Thymus (tissue), 11 donors: ENCODE data around the gene KLF11. TPM values are rescaled to one million over a fixed set of nuclear protein-coding genes. Genes with fewer than 3 reads are reported as not detected.

Experiments
- DNase-seq, 9 donors: peaks; one replicate each; pipeline ENCODE4 v3.0.0-alpha.2; 2013; ENCODE audit warnings: low spot score in 9 of 9, low read depth in 6 of 9, missing footprints in 1 of 9
- H3K27ac ChIP-seq, 2 donors: one replicate each; pipeline ENCODE4 v1.5.1; 2013; ENCODE audit warnings: control low read depth in 1 of 2, low read depth in 1 of 2, low read length in 1 of 2, mild to moderate bottlenecking in 1 of 2, moderate library complexity in 1 of 2
- H3K27me3 ChIP-seq, 2 donors: one replicate each; pipeline ENCODE4 v1.5.1; 2013; ENCODE audit warnings: low read length in 1 of 2; ENCODE audit not compliant: control insufficient read depth in 2 of 2, insufficient read depth in 1 of 2
- H3K36me3 ChIP-seq, 2 donors: one replicate each; pipeline ENCODE4 v1.5.1; 2013; ENCODE audit warnings: low read length in 1 of 2, mild to moderate bottlenecking in 1 of 2, moderate library complexity in 1 of 2; ENCODE audit not compliant: control insufficient read depth in 2 of 2, insufficient read depth in 2 of 2
- H3K4me1 ChIP-seq, 2 donors: one replicate each; pipeline ENCODE4 v1.5.1; 2013; ENCODE audit warnings: low read length in 2 of 2; ENCODE audit not compliant: control insufficient read depth in 2 of 2, insufficient read depth in 2 of 2
- H3K4me3 ChIP-seq, 2 donors: one replicate each; pipeline ENCODE4 v1.5.1; 2013; ENCODE audit warnings: low read length in 2 of 2, control low read depth in 1 of 2, mild to moderate bottlenecking in 1 of 2
- H3K9me3 ChIP-seq, 2 donors: one replicate each; pipeline ENCODE4 v1.5.1; 2013; ENCODE audit warnings: low read length in 1 of 2, mild to moderate bottlenecking in 1 of 2; ENCODE audit not compliant: control insufficient read depth in 2 of 2, insufficient read depth in 1 of 2
- WGBS: extraction: QIAGEN DNeasy Blood & Tissue Kit; methylation state at CpG from one replicate; pipeline ENCODE4 v1.1.7; 2013; 5-methylcytosine and 5-hydroxymethylcytosine counted together
- polyA plus RNA-seq: library from polyadenylated mRNA; stranded (reverse); fragments of 200-250 nt; gene quantifications from one replicate; pipeline ENCODE4 v1.2.3, GENCODE V29; 2013
- total RNA-seq: library from RNA; stranded (reverse); fragments of 120-200 nt; gene quantifications from one replicate; pipeline ENCODE4 v1.2.4, GENCODE V29; 2013
- donor health status: healthy.

Gene KLF11
- total and polyA plus RNA-seq, 2 donors, result 2.4 to 5.4 TPM

GRCh38 chr2:10046931-10047330, 3.6 kb downstream of the KLF11 start:
- Histone ChIP-seq H3K27ac (no peak overlapping the region), H3K36me3 (no peaks in the 10 kb centered on the region), H3K4me3 (no peak overlapping the region), H3K27me3 (peaks cover 21 to 32% of the 10 kb centered on the region in 2 donors), H3K4me1 (peaks cover 0 to 17% of the 10 kb centered on the region in 2 donors), H3K9me3 (peaks cover 7 to 10% of the 10 kb centered on the region in 2 donors)
- 89% methylated on average over 7 of the region's 7 CpGs for WGBS
- DNase-seq, result no peak

- 92% methylated on average over 15 of the region's 15 CpGs for WGBS
- peaks cover under 1 to 3% of the 10 kb centered on the region in 2 donors for H3K9me3 ChIP-seq
- H3K36me3 ChIP-seq, result peaks cover 0 to under 1% of the 10 kb centered on the region in 2 donors
- peaks cover 12 to 23% of the 10 kb centered on the region in 2 donors for H3K27me3 ChIP-seq
- H3K4me1 ChIP-seq, result peaks cover 0 to 8% of the 10 kb centered on the region in 2 donors
- H3K4me3 ChIP-seq, result no peak overlapping the region
- no peak overlapping the region for H3K27ac ChIP-seq
- no peak for DNase-seq
Measured at GRCh38 chr2:10047616-10048500, 4.5 kb downstream of the KLF11 start.

GRCh38 chr2:10048501-10049171, 5.3 kb downstream of the KLF11 start:
- Histone ChIP-seq H3K36me3 (peaks cover 0 to 4% of the 10 kb centered on the region in 2 donors), H3K27ac (no peak overlapping the region), H3K9me3 (peaks cover 0 to 3% of the 10 kb centered on the region in 2 donors), H3K4me1 (peaks cover 0 to 7% of the 10 kb centered on the region in 2 donors), H3K4me3 (no peak overlapping the region), H3K27me3 (peaks cover 8 to 18% of the 10 kb centered on the region in 2 donors)
- WGBS, result 82% methylated on average over 10 of the region's 10 CpGs
- peak in 4 of 9 donors; percentile 31 to 62 (median 44) for DNase-seq

- Histone ChIP-seq H3K27me3 (peaks cover 0 to 10% of the 10 kb centered on the region in 2 donors), H3K4me1 (peaks cover 0 to 5% of the 10 kb centered on the region in 2 donors), H3K4me3 (no peak overlapping the region), H3K36me3 (peaks cover 0 to 4% of the 10 kb centered on the region in 2 donors), H3K9me3 (no peaks in the 10 kb centered on the region), H3K27ac (no peak overlapping the region)
- WGBS, result 98% methylated on average over 16 of the region's 16 CpGs
- no peak for DNase-seq
Measured at GRCh38 chr2:10052216-10052615, 8.9 kb downstream of the KLF11 start.

- peaks cover 0 to 4% of the 10 kb centered on the region in 2 donors for H3K36me3 ChIP-seq
- no peak for DNase-seq
- H3K4me3 ChIP-seq, result no peak overlapping the region
- H3K4me1 ChIP-seq, result peaks cover 0 to 10% of the 10 kb centered on the region in 2 donors
- peaks cover 0 to 21% of the 10 kb centered on the region in 2 donors for H3K27me3 ChIP-seq
- H3K9me3 ChIP-seq, result no peaks in the 10 kb centered on the region
- 95% methylated on average over 4 of the region's 4 CpGs for WGBS
- H3K27ac ChIP-seq, result no peak overlapping the region
Measured at GRCh38 chr2:10053351-10053750, 10.0 kb downstream of the KLF11 start.

GRCh38 chr2:10054424-10054823, 11.1 kb downstream of the KLF11 start:
- H3K4me3 ChIP-seq, result no peak overlapping the region
- DNase-seq, result no peak
- 91% methylated on average over 7 of the region's 7 CpGs for WGBS
- peaks cover 0 to 23% of the 10 kb centered on the region in 2 donors for H3K27me3 ChIP-seq
- H3K4me1 ChIP-seq, result peaks cover 0 to 10% of the 10 kb centered on the region in 2 donors
- no peaks in the 10 kb centered on the region for H3K9me3 ChIP-seq
- no peak overlapping the region for H3K27ac ChIP-seq
- H3K36me3 ChIP-seq, result peaks cover 0 to 4% of the 10 kb centered on the region in 2 donors

- 89% methylated on average over 7 of the region's 7 CpGs for WGBS
- DNase-seq, result no peak
- peaks cover 0 to 25% of the 10 kb centered on the region in 2 donors for H3K27me3 ChIP-seq
- no peaks in the 10 kb centered on the region for H3K9me3 ChIP-seq
- peaks cover 0 to 4% of the 10 kb centered on the region in 2 donors for H3K36me3 ChIP-seq
- peaks cover 0 to 10% of the 10 kb centered on the region in 2 donors for H3K4me1 ChIP-seq
- no peak overlapping the region for H3K27ac ChIP-seq
- H3K4me3 ChIP-seq, result no peak overlapping the region
Measured at GRCh38 chr2:10054976-10055375, 11.6 kb downstream of the KLF11 start.

GRCh38 chr2:10056439-10056838, 13.1 kb downstream of the KLF11 start:
- H3K4me3 ChIP-seq, result no peak overlapping the region
- DNase-seq, result no peak
- no peaks in the 10 kb centered on the region for H3K9me3 ChIP-seq
- peaks cover 0 to 10% of the 10 kb centered on the region in 2 donors for H3K4me1 ChIP-seq
- no peak overlapping the region for H3K27ac ChIP-seq
- peaks cover 2 to 32% of the 10 kb centered on the region in 2 donors for H3K27me3 ChIP-seq
- 93% methylated on average over 11 of the region's 11 CpGs for WGBS
- peaks cover 0 to 4% of the 10 kb centered on the region in 2 donors for H3K36me3 ChIP-seq
